Urinary bladder (tissue), 4 donors: ENCODE results near the gene RHOF. TPM values are rescaled to one million over a fixed set of nuclear protein-coding genes. Genes with fewer than 3 reads are reported as not detected.
A peak's percentile ranks its signal among the peaks of the same experiment; 100 is the strongest.

Experiments used
- DNase-seq: peaks from one replicate; pipeline ENCODE4 v3.0.0-alpha.2; 2015; ENCODE audit errors: extremely low spot score
- H3K27ac ChIP-seq: one replicate; pipeline ENCODE4 v1.5.1; 2013; ENCODE audit warnings: low read depth, mild to moderate bottlenecking, moderate library complexity
- H3K36me3 ChIP-seq: one replicate; pipeline ENCODE4 v1.6.1; 2013; ENCODE audit warnings: mild to moderate bottlenecking, moderate library complexity; ENCODE audit not compliant: insufficient read depth
- H3K4me1 ChIP-seq: one replicate; pipeline ENCODE4 v1.6.1; 2013; ENCODE audit warnings: mild to moderate bottlenecking, moderate library complexity; ENCODE audit not compliant: insufficient read depth
- H3K4me3 ChIP-seq: one replicate; pipeline ENCODE4 v1.5.1; 2013; ENCODE audit warnings: low read depth, low read length
- WGBS: extraction: QIAGEN DNeasy Blood & Tissue Kit; methylation state at CpG from one replicate; pipeline ENCODE4 v1.1.7; 2013; 5-methylcytosine and 5-hydroxymethylcytosine counted together
- polyA plus RNA-seq: library from polyadenylated mRNA; stranded (reverse); fragments of 200-250 nt; gene quantifications from one replicate; pipeline ENCODE4 v1.2.3, GENCODE V29; 2013
- total RNA-seq: library from RNA; depleted of rRNA; stranded (reverse); fragments of >200 nt; gene quantifications from one replicate; pipeline ENCODE4 v1.2.3, GENCODE V29; 2014
- donor health status: healthy with polysubstance abuse.
- donor health status: healthy.

The RHOF gene
- total and polyA plus RNA-seq, 2 donors, result 7.9 to 11.7 TPM

- H3K4me3 ChIP-seq, result peak overlapping the region; percentile 97
- H3K36me3 ChIP-seq, result peaks cover 3% of the 10 kb centered on the region
- peaks cover 2% of the 10 kb centered on the region for H3K4me1 ChIP-seq
- H3K27ac ChIP-seq, result peak overlapping the region; percentile 100
- under 1% methylated on average over 63 of the region's 63 CpGs for WGBS
- no peak for DNase-seq
Observed at GRCh38 chr12:121804417-121805111, 11.1 kb upstream of the RHOF start.

DNA sequence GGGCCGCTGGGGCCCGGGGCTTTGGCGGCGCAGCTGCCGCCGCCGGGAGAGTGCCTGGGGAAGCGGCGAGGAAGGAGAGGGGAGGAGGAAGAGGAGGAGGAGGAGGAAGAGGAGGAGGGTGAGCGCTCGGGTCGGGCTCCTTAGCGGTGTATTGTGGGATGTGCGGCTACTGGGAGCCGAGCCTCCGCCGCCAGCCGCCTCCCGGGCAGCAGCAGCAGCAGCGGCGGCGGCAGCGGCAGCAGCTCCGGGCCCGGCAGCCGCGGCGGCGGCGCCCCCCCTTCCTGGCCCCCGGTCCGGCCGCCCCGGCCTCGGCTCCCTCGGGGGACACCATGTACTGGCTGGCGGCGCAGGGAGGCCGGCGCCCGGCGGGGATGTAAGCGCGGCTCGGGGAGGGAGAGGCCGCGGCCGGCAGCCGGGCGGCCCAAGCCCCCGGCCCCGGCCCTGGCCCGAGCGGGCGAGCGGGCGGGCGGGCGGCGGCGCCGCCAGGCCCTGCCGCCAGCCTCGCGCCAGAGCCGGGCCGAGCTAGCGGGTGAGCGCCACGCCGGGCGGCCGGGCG, 10.5 kb upstream of the RHOF start, which contains the start of gene SETD1B:
Gene SETD1B (plus strand): TSS at position 149 of the 556 bp plus-strand sequence. CDS start 729 bp downstream, outside the sequence.
- under 1% methylated on average over 73 of the region's 74 CpGs for WGBS
- Histone ChIP-seq H3K4me3 (peak within 1 kb of the TSS; percentile 97), H3K27ac (peak within 1 kb of the TSS; percentile 100), H3K4me1 (peaks cover 2% of the 10 kb centered on the region), H3K36me3 (peaks cover 3% of the 10 kb centered on the region)
- no peak for DNase-seq

DNA sequence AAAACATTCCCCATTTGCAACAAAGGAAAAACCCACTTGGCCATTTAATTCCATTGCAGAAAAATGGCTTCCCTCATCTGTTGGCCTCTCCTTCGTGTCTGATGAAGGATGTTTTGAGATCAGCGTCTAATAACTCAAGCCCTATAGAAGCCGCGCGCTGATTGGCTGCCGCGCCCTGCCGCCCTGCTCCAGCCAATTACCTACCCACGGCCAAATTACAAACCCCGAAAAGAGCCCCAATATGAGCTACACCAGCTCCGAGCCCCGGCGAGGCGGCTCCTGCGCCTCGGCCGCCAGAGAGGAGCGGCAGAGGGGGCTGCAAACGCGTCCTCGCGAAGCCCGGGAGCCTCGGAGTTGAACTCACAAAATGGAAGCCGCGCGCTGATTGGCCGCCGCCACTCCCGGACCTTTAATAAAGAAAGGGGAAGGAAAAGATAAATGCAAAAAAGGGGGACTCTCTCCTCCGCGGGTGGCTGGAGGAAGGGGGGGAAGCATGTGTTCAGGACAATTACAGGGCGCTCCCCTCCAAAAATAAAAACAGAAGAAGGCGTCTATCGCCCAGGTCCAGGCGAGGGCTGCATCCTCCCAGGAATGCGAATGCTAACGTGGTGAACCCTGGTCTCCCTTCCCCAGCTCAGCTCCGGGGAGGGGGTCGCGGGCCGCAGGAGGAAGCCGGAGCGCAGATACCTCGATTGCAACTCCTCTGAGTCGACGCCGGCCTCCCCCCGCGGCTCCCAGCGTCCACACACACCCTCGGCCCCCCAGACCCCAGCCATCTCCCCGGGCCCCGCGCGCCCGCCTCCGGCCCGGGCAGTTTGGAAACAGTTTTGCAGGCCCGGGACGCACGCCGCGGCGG, 9.6 kb upstream of the RHOF start:
- peaks cover 2% of the 10 kb centered on the region for H3K4me1 ChIP-seq

DNA sequence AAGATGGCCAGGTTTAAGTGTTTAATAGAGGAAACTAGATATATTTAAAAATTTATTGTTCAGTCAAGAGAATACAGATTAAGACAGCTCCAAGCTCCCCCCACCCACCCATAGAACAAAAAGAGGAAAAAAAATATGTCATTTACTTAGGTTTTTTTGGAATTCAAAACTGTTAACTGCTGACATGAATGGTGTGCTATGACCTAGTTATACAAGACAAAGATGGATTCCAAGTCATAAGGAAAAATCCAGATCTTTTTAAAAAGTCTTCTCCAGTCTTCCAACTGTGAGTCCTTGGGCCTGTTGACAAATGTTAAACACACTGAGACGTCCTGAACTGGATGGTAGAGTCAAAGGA, 9.0 kb upstream of the RHOF start:
- DNase-seq, result no peak
- Histone ChIP-seq H3K27ac (peak overlapping the region; percentile 100), H3K4me1 (peaks cover 5% of the 10 kb centered on the region), H3K36me3 (no peaks in the 10 kb centered on the region), H3K4me3 (peak overlapping the region; percentile 97)
- 0% methylated on average over 1 of the region's 1 CpG for WGBS

More for the DNA sequence above, 9.6 kb upstream of the RHOF start:
- Histone ChIP-seq H3K4me3 (peak overlapping the region; percentile 97), H3K36me3 (peaks cover under 1% of the 10 kb centered on the region), H3K27ac (peak overlapping the region; percentile 100)
- DNase-seq, result peak; percentile 94
- WGBS, result under 1% methylated on average over 65 of the region's 65 CpGs

DNA sequence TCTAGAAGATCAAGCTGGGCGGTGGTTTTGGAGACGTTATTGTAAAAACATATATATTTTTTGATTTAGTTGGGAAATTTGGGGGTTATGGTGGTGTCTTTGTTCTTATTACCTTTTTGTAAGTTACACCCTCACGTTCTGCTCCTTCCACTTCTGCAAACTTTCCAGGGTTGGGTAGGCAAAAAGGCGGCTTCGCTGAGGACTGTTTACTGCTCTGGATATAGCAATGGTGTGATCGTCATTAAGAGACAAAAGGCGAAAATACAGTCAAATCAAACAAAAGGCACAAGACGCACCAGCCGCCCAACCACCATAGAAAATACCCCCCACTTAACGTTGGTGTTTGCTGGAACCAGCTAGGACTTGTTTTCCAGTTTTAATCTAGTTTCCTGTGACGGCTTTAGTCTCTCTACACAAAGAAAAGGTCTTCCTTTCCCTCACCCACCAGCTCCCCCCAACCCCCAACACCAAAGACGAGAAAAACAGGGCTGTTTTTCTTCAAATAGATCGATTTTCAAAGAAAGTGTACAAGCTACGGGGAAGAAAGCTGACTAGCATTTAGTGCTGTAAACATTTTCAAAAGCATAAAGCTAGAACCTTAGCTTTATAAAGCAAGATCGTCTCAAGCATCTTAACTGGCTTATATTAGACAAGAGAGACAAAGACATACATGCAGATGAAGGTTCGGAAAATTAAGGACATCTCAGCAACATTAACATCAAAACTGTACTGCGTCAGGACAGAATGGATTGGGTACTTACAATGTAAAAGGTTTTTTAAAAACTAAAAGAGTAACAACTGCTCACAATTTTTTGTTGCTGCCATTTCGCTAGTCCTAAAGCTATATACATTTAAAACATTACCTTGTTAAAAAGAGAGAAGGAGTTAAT, 8.4 kb upstream of the RHOF start:
- Histone ChIP-seq H3K36me3 (no peaks in the 10 kb centered on the region), H3K27ac (peak overlapping the region; percentile 100), H3K4me1 (peaks cover 5% of the 10 kb centered on the region), H3K4me3 (peak overlapping the region; percentile 97)
- WGBS, result 3% methylated on average over 18 of the region's 18 CpGs
- DNase-seq, result no peak

GRCh38 chr12:121800694-121801594, 7.5 kb upstream of the RHOF start:
- peaks cover 3% of the 10 kb centered on the region for H3K4me1 ChIP-seq
- DNase-seq, result no peak
- under 1% methylated on average over 86 of the region's 86 CpGs for WGBS
- peak overlapping the region; percentile 97 for H3K4me3 ChIP-seq
- peak overlapping the region; percentile 100 for H3K27ac ChIP-seq
- no peaks in the 10 kb centered on the region for H3K36me3 ChIP-seq

DNA sequence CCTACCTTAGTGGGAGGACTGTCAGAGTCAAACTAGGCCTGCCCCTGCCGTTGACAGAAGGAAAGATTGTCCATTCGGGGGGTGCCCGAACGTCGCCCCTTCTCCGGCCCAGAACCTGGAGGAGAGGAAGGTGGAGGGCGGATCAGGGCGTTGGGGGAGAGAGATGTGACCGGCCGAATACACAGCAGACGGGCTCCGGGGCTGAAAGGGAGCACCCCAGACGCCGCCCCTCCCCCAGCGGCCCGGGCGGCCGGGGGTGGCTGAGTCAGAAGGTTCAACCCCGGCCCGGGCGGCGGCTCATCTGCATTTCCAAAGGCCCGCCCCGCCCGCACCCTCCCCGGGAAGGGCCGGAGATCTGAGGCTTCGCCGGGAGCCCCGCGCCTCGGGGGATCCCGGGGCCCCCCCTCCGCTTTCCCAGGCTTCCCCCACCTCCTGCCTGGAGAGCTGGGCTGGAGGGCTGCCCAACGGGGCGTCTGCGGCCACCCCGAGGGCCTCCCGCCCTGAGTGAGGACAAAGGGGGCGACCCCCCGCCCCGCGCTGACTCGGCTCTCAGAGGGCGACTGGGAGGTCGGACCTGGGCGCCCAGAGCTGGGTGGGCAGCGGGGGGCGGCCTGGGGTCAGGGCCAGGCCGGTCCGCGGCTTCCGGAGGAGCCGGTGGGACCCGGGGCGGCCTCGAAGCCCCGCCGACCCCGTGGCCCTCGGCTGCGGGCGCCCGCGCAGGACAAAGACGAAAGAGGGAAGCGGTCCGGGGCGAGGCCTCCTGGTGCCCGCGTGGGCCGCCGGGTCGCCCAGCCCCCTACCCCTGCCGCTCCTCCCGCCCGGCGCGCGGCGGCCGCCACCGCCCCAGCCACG, 6.6 kb upstream of the RHOF start:
- H3K27ac ChIP-seq, result peak overlapping the region; percentile 100
- under 1% methylated on average over 84 of the region's 84 CpGs for WGBS
- H3K4me1 ChIP-seq, result peaks cover 3% of the 10 kb centered on the region
- H3K4me3 ChIP-seq, result peak overlapping the region; percentile 97
- peak; percentile 73 for DNase-seq
- no peaks in the 10 kb centered on the region for H3K36me3 ChIP-seq

DNA sequence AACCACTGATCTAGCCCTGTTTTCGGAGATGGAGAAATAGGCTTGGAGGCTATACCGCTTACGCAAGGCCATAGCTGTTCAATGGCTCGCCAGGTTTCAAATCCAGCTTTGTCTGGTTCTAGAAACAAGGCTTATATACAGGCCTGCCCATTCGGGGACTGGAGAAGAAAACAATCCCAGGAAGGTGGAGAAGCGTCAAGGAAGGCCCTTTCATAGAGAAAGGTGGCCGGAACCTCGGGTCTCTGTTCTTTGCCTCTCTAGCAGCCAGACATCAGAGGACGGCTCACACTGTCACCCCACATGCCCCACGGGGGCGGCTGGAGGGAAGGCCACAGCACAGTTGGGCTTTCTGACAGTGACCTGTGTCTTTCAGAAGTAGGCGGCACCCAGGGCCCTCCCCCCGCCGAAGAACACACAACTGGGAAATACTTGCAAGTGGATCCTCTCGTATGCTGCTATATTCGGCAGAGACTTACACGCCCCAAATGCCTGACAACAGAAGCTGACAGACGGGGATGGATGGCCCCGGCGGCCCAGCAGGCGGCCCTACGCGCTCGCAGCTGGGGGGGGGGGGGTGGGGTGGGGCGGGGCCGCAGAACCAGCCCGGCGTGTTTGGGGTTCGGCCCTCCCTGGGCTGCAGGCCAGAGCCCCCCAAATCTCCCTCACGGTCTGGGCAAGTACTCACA, 5.8 kb upstream of the RHOF start:
- H3K27ac ChIP-seq, result peak overlapping the region; percentile 100
- H3K4me1 ChIP-seq, result peaks cover 3% of the 10 kb centered on the region
- H3K36me3 ChIP-seq, result no peaks in the 10 kb centered on the region
- DNase-seq, result no peak
- 10% methylated on average over 28 of the region's 30 CpGs for WGBS
- peak overlapping the region; percentile 97 for H3K4me3 ChIP-seq

GRCh38 chr12:121798787-121799155, 5.3 kb upstream of the RHOF start:
- WGBS, result 49% methylated on average over 10 of the region's 10 CpGs
- Histone ChIP-seq H3K27ac (peak overlapping the region; percentile 78), H3K4me3 (no peak overlapping the region), H3K36me3 (no peaks in the 10 kb centered on the region), H3K4me1 (peaks cover 3% of the 10 kb centered on the region)
- DNase-seq, result no peak

DNA sequence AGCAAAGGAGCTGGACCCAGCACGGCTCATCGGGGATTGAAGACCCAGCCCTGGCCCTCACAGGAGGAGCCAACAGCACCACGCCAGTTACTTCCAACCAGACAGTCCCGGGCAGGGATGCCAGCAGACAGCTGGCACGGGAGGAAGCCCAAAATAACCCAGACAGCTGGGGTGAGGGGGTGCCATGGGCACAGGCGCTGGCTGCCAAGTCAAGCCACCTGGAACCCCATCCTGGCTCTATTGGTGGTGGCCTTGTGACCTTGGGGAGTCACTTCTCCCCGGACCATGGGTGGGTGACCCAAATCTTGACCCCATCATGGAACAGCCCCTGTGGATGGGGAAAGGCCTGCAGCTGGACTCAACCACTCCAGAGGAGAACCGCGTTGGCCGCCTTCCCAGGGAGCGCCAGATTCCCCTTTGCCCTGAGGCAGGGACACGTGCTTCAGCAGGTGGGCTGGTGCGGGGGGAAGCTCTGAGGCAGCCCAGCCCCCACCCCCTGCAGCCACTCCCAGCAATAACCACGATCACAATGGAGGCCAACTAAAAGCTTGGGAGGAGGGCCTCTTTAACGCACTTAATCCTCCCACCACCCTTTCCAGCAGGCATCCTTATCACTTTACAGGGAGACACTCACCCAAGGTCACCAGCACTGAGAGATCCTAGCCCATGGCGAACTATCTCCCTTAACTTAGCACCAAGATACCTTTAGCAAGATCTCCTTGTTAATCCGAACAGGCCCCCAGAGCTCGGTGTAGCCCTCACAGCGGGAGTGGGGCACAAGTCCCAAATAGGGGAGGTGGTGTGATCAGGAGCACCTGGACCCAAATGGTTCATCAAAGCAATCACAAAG, 4.7 kb upstream of the RHOF start:
- no peak for DNase-seq
- Histone ChIP-seq H3K4me3 (no peak overlapping the region), H3K27ac (peak overlapping the region; percentile 81), H3K4me1 (peaks cover 3% of the 10 kb centered on the region), H3K36me3 (no peaks in the 10 kb centered on the region)
- 22% methylated on average over 19 of the region's 19 CpGs for WGBS
